Thoracic aorta (tissue), 2 donors: Measurements from ENCODE around the gene TNNC1. TPM values are rescaled to one million over a fixed set of nuclear protein-coding genes. Genes with fewer than 3 reads are reported as not detected.

ENCODE experiments used
- ATAC-seq: fragments of 150-250 bp; one replicate; pipeline ENCODE4 v1.8.0; 2017; ENCODE audit warnings: low read depth; ENCODE audit not compliant: insufficient number of reproducible peaks, low FRiP score
- DNase-seq: peaks from one replicate; pipeline ENCODE4 v3.0.0-alpha.2; 2020; ENCODE audit warnings: low spot score
- H3K27ac ChIP-seq, 2 donors: fragments of 200-600 bp; sonication (generic); 1 replicate in 1 of 2; 2 replicates in 1 of 2; pipeline ENCODE4 v1.5.1; 2016; ENCODE audit warnings: mild to moderate bottlenecking in 2 of 2, moderate library complexity in 2 of 2
- H3K27me3 ChIP-seq: fragments of 200-600 bp; sonication (generic); replicated peaks from 2 replicates; pipeline ENCODE4 v1.6.0; 2016; ENCODE audit warnings: mild to moderate bottlenecking; ENCODE audit not compliant: insufficient read depth
- H3K36me3 ChIP-seq: fragments of 200-600 bp; sonication (generic); one replicate; pipeline ENCODE4 v1.5.1; 2016
- H3K4me1 ChIP-seq, 2 donors: fragments of 200-600 bp; sonication (generic); 1 replicate in 1 of 2; 2 replicates in 1 of 2; pipeline versions ENCODE4 v1.5.1 to v1.6.0; 2016; ENCODE audit warnings: low read depth in 2 of 2, mild to moderate bottlenecking in 1 of 2; ENCODE audit not compliant: control insufficient read depth in 1 of 2
- H3K4me3 ChIP-seq: fragments of 200-600 bp; sonication (generic); 2 replicates; pipeline ENCODE4 v1.5.1; 2016; ENCODE audit warnings: mild to moderate bottlenecking
- H3K9me3 ChIP-seq: fragments of 200-600 bp; sonication (generic); 2 replicates; pipeline ENCODE4 v1.5.1; 2016
- total RNA-seq, 2 donors: library from RNA; depleted of rRNA; stranded (reverse); fragments of >200 nt; gene quantifications; one replicate each; pipeline versions ENCODE4 v1.1.0 to v1.2.3, GENCODE V29; 2016
- TF ChIP-seq, protein P1 (sequence below): fragments of 200-600 bp; sonication (generic); IDR thresholded peaks from one replicate; pipeline ENCODE4 v1.5.1; 2019; ENCODE audit warnings: antibody characterized with exemption

Gene TNNC1
- total RNA-seq, 2 donors from 2014 or later: 1.5 to 3.0 TPM

DNA sequence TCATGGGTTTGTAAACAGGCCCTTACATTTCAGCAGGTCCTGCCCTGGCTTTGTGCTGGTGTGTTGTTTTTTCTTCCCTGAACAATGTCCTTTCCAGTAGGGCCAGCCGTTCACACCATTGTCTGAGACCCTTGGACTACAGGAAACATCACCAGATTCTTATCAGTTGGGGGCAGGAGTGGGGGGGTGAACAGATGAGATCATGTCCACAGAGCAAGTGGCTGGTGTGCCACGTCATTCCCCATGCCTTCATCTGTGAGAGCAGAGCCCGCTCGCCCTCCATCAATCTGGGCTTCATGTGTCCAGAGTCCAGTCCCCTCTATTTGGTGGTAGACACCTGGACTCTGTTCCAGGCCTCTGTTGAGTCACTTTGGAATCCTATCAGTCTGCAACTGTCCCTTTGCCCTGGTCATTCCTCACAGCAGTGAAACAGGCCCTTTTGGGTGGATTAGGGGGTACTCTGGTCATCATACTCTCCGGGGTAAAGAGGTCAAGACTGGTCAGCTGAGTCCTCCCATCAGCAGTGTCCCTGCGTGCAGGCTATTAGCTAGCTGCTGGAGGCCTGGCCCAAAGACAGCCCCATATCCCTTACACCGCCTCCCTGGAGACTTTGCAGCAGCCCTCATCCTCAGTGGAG is 23.9 kb downstream of the TNNC1 start:
- no peak overlapping the region for H3K27ac ChIP-seq
- H3K4me3 ChIP-seq: no peak overlapping the region
- no peaks in the 10 kb centered on the region for H3K27me3 ChIP-seq
- H3K36me3 ChIP-seq: no peaks in the 10 kb centered on the region
- ATAC-seq: no peak
- DNase-seq: no peak
- H3K4me1 ChIP-seq: no peaks in the 10 kb centered on the region
- TF ChIP-seq, protein P1, sequence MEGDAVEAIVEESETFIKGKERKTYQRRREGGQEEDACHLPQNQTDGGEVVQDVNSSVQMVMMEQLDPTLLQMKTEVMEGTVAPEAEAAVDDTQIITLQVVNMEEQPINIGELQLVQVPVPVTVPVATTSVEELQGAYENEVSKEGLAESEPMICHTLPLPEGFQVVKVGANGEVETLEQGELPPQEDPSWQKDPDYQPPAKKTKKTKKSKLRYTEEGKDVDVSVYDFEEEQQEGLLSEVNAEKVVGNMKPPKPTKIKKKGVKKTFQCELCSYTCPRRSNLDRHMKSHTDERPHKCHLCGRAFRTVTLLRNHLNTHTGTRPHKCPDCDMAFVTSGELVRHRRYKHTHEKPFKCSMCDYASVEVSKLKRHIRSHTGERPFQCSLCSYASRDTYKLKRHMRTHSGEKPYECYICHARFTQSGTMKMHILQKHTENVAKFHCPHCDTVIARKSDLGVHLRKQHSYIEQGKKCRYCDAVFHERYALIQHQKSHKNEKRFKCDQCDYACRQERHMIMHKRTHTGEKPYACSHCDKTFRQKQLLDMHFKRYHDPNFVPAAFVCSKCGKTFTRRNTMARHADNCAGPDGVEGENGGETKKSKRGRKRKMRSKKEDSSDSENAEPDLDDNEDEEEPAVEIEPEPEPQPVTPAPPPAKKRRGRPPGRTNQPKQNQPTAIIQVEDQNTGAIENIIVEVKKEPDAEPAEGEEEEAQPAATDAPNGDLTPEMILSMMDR: no peak
- H3K9me3 ChIP-seq: no peaks in the 10 kb centered on the region

DNA sequence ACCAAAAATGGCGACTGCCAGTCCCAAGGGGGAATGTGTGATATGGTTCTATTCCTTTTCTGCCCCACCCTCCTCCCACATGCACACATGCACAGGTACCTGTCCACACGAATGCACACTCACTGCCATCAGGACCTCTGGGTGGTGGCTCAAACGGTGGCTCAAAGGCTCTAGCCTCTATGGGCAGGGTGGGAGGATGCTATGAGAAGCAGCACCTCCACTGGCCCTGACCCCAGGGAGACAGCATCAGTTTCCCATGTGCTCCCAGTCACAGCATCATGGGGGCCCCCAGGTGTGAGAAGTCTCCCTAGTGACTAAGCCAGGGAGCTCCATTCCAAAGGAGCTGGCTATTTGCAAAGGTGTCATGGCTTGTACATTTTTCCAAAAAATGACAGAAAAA is 24.8 kb downstream of the TNNC1 start:
- H3K27me3 ChIP-seq: no peaks in the 10 kb centered on the region
- H3K4me1 ChIP-seq: no peaks in the 10 kb centered on the region
- no peak for DNase-seq
- ATAC-seq: no peak
- TF ChIP-seq, protein P1: no peak
- H3K27ac ChIP-seq: no peak overlapping the region
- H3K9me3 ChIP-seq: no peaks in the 10 kb centered on the region
- H3K36me3 ChIP-seq: no peaks in the 10 kb centered on the region
- H3K4me3 ChIP-seq: no peak overlapping the region

DNA sequence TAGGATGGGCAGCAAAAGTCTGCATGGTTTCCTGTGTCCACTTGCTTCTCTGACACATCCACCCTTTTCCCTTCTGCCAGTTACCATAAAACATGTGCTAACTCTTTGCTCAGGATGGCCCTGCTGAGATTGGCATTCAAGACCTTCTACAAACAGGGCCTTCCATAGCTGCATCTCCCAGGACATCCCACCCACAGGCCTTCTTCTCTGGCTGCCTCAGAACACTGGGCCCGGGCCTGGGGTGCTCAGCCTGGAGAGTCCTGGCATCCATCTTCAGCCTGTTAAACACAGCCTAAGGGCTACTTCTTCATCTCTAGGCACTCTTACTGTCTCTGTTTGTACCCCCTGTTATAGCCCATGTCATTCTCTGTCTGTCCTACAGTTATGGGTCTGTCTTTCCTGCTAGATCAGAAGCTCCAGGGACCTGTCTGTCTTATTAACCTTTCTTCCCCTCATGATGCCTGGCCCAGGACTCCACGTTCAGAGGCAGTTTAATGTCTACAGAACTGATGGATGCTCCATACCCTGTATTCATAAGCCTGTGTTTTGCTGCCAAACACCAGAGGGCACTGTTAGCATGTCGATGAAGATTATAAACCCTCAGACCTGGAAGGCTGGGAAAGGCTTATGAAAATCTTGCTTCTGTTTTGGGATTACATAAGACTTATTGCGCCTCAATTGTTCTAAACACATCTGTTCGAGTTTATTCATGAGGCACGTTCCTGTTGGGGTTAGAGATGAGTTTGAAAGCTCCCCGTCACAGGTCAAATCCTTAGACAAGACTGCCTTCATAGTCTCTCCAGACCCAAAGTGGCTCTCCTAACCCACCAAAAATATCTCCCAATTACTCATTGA is 25.5 kb downstream of the TNNC1 start:
- DNase-seq: no peak
- no peaks in the 10 kb centered on the region for H3K27me3 ChIP-seq
- no peaks in the 10 kb centered on the region for H3K36me3 ChIP-seq
- H3K4me3 ChIP-seq: no peak overlapping the region
- ATAC-seq: no peak
- no peaks in the 10 kb centered on the region for H3K4me1 ChIP-seq
- TF ChIP-seq, protein P1: peak; percentile 57
- H3K9me3 ChIP-seq: no peaks in the 10 kb centered on the region
- H3K27ac ChIP-seq: no peak overlapping the region

DNA sequence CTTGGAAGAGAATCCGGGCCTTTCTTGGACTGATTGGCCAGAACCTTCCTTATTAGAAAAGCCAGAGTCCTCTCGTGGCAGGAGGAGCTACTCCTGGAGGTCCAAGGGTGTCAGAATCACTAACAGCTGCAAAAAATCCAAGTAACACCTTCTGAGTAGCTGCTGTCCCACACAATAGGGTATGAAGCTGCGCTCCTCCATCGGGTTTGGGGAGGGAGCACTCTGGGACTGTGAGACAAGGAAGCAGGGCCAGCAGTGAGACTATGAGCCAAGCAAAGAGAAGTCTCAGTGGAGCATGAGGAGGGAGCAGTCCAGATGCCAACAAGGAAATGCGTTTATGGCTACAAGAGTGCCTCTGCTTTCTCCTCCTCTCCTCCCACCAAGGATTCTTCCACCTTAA is 30.7 kb downstream of the TNNC1 start:
- Histone ChIP-seq H3K4me3 (no peak overlapping the region), H3K36me3 (peaks cover 4% of the 10 kb centered on the region), H3K27ac (no peak overlapping the region), H3K9me3 (no peaks in the 10 kb centered on the region), H3K4me1 (no peaks in the 10 kb centered on the region), H3K27me3 (no peaks in the 10 kb centered on the region)
- TF ChIP-seq, protein P1: no peak
- DNase-seq (no peak), ATAC-seq (no peak)

DNA sequence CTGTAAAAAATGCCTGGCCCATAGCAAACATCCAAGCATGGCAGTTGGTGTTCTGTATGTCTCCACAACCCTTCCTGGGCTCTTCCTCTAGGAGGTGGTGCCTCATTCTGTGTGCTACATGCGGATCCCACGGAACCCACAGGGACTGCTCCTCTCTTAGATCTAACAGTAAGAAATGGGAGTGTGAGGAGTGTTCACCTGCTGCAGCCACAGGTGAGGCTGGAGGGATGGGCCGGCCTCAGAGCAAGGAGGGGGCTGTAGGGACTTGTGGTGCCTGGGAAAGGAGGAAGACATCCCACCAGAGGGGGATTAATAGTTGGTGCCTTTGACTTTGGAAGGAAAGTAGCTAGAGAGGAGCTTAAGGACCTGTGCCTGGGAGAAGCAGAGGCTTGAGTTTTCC is 31.2 kb downstream of the TNNC1 start:
- no peak for ATAC-seq
- Histone ChIP-seq H3K27me3 (no peaks in the 10 kb centered on the region), H3K36me3 (peaks cover 4% of the 10 kb centered on the region), H3K27ac (no peak overlapping the region), H3K4me1 (no peaks in the 10 kb centered on the region), H3K4me3 (no peak overlapping the region), H3K9me3 (no peaks in the 10 kb centered on the region)
- TF ChIP-seq, protein P1: no peak
- no peak for DNase-seq
